GM18508 (cell line): ENCODE data around the gene BZW1.
A peak's percentile ranks its signal among the peaks of the same experiment; 100 is the strongest.

Experiments
- ATAC-seq: cut with Tn5 transposase; IDR thresholded peaks from one replicate; pipeline ENCODE4 v1.9.1; 2021; ENCODE audit warnings: moderate number of reproducible peaks; ENCODE audit not compliant: insufficient read depth, unreplicated experiment

Gene BZW1

DNA sequence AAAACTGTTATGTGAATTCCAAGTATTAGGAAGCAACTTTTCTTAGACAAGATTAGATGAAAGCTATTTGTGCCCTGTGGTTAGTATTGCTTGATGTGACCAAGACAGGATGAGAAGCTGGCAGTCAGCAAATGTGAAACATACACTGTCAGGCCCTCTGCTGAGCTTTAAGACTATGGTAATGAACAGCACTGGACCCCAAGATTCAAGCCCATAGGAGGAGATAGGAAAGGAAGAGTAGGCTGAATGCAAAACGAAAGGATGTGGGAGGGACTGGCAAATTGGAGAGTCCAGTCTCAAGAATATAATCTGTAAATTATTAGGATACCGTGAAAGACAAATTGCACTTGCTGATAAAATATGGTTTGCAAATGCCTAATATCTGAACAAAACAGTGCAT is 16.4 kb downstream of the BZW1 start:
- no peak for ATAC-seq

DNA sequence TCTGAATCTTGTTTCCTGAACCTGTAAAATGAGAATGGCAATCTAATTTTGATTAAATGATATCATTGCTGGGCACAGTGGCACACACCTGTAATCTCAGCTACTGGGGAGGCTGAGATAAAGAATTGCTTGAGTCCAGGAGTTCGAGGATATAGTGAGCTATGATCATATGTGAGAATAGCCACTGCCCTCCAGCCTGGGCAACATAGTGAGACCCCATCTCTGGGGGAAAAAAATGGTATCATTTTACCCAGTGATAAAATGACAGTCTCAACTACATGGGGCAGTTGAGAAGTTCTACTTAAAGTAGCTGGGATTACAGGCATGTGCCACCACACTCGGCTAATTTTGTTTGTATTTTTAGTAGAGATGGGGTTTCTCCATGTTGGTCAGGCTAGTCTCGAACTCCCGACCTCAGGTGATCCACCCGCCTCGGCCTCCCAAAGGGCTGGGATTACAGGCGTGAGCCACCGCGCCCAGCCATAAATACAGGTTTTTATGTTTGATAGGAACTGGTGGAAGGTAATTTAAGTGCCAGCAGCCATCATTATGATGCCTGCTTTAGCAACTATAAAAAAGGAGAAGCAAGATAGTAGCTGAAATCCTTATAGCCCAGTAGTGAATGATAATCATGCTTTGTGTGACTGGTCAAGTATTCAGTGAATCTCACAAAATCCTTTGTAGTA is 17.0 kb downstream of the BZW1 start:
- ATAC-seq, result no peak

DNA sequence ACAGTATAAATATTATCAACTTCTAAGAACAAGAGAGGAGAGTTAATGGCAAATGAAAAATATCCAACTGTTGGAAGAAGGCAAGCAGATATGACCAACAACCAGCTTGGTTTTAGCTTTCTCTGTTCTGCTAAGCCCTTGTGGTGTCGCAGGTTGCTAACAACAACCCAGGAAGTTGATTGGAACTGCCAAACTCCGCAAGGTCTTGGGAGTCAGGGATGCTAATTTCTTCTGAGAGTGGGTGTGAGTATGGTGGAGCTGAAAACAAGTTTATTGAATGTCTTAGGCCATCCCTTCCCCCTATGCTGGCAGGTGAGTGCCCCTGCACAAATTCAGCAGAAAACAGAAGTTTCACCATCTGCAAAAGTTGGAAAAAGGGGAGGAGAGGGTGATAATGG is 17.5 kb downstream of the BZW1 start:
- ATAC-seq, result no peak

DNA sequence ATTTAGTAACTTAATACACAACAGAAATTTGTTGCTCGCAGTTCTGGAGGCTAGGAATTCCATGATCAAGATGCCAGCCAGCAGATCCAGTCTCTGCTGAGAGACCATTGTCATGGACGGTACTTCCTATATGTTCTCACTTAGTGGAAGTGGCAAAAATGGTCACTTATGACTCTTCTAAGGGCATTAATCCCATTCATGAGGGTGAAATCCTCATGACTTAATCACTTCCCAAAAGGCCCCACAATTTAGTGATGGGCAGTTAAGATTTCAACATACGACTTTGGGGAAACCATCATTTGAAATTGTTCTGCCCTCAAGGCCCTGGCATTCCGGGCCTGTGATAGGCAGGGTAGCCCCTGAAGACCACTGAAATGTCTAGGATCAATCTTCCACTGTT is 23.0 kb downstream of the BZW1 start:
- no peak for ATAC-seq

DNA sequence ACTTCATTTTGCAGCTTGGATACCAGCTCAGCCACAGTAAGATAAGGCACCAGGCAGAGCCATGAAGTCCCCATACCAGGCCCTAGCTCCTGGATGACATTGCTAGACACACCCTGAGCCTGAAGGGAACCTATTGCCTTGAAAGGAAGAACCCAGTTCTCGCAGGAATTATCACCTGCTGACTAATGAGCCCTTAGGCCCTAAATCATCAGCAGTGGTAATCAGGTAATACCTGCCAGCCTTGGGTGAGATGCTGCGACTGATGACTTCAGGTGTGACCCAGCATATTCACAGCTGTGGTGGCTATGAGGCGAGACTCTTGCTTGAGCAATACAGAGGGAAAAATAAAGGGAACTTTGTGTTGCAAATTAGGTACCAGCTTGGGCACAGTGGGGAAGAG is 27.8 kb downstream of the BZW1 start:
- ATAC-seq, result no peak

DNA sequence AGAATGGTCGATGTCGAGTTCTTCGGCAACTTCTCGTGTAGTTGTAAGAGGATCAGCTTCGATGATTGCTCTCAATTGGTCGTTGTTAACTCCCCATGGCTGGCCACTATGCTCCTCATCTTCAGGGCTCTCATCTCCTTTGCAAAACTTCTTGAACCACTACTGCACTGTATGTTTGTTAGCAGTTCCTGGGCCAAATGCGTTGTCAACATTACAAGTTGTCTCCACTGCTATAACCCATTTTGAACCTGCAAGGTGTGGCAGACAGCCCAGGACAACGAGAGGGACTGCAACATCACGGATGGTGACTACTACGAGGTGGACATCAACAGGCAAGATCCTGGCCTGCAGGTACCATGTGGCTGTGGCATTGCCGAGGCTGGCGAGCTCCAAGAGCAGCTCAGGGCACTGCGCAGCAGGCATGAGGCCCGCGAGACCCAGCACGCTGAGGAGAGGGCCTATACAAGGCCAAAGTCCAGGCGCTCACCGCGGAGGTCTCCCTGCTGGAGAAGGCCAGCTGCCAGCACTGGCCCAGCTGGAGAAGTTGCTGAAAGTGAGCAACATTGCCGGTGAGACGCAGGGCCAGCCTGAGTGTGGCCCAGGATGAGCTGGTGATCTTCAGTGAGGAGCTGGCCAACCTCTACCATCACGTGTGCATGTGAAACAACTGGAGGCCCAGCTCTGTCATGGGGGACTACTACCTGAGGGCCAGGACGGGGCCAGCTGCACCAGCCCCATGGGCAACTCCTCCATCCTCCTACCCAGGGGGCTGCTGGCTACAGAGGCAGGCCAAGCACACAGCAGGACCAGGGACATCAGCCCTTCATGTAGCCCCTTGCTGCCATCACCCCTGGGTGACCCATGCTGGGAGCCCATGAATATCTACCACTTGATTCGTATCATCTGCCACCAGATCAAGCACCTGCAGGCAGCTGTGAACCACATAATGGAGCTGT is 32.6 kb downstream of the BZW1 start:
- no peak for ATAC-seq

DNA sequence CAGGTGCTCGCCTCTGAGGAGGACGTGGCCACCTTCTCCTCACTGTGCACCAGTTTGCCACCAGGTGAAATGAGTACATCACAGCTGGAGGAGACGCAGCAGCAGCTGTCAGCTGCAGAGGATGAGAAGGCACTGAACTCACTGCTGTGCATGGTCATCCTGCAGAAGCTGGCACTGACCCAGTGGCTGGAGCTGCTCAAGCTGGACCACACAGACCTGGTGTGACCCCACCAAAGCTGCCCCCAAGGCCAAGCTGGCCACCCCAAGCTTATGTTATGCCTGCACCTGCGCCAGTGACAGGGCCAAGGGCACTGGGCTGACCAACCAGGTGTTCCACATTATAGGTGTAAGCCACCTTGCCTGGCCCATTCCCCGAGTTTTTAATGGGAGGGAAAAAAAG is 33.5 kb downstream of the BZW1 start:
- no peak for ATAC-seq

DNA sequence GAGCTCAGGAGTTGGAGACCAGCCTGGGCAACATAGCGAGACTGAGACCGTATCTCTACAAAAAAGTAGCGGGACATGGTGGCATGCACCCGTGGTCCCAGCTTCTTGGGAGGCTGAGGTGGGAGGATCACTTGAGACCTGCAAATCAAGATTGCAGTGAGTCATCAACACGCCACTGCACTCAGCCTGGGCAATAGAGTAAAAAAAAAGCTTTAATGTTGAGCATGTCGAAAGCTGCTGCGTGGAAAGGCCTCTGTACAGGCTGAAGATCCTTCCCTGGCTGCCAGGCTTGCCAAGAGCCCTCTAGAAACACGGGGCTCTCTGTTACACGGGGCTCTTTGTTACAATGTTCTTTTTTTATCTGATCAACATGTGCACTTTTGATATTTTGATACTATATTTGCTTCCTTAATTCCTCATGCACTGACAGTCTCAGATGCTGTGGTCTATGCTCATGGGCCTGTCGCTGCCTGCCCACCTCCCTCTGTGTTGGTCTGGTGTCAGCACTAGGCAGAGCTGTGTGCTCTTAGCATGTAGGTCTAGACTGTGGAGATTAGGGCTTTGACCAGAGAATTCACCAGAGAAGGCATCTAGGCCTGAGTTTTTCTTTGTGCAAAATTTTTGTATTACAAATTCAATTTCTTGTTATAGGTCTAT is 34.1 kb downstream of the BZW1 start:
- no peak for ATAC-seq

DNA sequence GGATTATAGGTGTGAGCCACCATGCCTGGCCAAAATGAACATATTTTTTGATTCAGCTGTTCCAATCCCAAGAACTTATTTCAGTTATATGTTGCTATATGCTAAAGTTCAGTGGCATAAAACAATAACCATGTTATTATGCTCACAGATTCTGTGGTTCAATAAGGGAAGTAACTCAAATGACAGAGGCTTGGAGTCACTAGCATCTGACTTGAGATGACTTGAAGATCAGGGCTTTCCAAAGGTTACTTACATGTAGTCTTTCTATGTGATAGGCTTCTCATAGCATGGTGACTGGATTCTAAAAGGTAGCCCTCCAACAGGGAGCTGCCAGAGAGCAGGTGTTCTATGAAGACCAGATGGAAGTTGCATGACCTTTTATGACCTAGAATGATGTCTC is 35.6 kb downstream of the BZW1 start:
- ATAC-seq, result no peak

DNA sequence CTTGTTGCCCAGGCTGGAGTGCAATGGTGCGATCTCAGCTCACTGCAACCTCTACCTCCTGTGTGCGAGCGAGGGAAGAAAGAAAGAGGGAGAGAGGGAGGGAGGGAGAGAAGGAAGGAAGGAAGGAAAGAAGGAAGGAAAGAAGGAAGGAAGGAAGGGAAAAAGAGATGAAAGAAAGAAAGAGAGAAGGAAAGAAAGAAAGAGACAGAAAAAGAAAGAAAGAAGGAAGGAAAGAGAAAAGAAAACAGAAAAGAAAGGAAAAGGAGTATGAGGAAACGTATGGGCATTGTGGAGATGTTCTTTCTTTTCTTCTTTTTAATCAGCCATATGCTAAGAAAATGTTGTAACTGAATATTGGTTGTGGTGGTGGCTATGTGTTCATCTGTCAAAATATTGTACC is 36.2 kb downstream of the BZW1 start:
- no peak for ATAC-seq

DNA sequence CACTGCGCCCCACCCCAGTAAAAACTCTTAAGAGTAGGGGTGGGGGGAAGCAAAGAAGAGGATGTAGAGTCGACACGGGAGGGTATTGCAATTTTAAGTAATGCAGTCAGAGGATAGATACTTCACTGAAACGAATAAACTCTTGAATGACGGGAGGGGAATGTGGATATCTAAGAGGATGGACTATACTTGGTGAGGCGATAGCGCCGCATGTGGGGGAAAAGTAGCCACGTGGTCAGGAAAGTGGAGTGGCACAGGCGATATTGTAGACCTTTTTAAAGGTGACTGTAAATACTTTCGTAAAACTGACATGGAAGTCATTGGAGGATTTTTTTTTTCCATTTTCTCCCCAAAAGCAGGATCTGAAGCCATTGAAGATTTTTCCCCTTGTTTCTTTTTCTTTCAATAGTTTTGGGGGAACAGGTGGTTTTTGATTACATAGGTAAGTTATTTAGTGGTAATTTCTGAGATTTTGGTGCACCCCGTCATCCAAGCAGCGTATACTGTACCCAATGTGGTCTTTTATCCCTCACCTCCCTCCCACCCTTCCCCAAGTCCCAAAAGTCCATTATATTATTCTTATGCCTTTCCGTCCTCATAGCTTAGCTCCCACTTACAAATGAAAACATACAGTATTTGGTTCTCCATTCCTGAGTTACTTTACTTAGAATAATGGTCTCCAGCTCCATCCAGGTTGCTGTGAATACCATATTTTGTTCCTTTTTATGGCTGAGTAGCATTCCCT is 39.0 kb downstream of the BZW1 start:
- no peak for ATAC-seq

DNA sequence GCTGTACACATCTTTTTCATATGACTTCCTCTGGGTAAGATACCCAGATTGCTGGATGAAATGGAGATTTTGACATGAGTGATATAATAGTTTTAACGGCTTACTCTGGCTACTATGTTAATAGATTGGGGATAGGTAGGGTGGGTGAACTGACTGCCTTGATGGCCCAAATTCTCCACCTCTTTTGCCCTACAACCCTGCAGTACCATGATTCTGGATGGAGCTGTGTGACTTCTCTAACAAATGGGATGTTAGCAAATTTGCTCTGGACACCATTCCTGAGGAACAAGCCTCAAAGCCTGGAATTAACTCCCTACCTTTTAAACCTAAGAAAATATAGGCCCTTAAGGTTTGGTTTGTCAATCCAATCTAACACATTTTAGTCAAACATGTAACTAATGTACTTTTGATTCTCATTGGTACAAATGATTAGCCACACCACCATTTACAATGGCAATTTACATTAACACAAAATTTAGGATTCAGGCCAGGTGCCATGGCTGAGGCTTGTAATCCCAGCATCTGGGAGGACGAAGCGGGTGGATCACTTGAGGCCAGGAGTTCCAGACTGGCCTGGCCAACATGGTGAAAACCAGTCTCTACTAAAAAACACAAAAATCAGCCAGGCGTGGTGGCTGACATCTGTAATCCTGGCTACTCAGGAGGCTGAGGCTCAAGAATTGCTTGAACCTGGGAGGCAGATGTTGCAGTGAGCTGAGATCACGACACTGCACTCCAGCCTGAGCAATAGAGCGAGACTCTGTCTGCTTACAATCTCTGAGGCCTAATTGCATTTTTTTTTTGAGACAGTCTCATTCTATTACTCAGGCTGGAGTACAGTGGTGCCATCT is 39.9 kb downstream of the BZW1 start:
- ATAC-seq, result no peak

DNA sequence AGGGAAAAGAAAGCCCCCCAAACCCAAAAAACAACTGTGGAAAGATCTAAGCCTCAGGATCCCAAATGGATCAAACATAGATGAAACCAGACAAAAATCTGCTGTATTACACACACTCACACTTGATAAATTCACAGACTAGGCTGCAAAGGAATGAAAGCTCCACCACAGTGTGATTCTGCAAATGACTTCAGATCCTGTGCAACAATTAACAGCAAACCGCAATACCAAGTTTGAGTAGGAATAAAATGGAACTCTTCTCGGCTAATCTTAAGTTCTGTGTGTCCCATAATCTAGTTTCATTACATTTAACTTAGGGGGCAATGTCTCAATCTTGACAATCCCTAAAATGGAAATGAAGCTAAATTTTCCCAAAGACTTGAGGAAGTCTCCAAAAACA is 40.9 kb downstream of the BZW1 start:
- ATAC-seq, result no peak

DNA sequence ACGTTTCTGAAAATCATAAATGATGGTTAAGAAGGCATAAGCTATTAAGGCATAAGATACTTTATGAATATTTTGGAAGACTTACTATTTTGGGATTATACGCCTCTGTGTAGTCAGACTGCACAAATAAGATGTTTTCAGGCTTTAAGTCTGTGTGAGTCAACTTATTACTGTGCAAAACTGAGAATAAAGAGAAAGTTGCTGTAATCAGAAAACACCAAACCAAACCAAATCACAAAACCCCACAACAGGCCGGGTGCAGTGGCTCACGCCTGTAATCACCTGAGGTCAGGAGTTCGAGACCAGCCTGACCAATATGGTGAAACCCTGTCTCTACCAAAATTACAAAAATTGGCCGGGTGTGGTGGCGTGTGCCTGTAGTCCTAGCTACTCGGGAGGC is 45.1 kb downstream of the BZW1 start:
- no peak for ATAC-seq

DNA sequence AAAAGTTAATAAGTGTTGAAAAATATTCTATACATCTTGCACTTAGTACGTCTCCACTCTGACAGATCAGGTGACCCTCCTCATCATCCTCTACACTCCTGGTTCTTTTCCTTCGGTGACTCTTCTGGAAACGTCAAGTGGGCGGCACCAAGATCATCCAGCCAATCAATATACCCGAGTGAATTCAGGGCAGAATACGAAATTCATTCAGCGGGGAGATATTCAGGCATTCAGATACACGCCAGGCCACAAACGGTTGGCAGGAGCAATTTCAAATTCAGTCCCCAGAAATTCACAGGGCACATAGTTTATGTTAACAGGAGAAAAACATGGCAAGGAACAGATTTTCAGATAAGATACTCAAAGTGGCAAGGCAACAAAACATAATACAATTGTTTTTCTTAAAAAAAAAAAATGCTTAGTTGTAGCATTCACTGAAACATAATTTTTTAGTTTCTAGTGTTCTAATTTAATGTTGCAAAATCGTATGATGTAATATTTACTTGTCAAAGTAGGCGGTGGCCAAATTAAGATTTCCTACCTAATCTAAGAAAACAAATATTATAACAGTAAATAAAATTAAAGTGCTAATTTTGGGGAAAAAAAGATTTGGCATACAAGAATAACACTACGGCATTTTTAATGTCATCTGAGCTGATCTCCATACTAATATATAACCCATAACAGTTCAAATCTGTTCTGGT is 48.5 kb downstream of the BZW1 start:
- no peak for ATAC-seq

DNA sequence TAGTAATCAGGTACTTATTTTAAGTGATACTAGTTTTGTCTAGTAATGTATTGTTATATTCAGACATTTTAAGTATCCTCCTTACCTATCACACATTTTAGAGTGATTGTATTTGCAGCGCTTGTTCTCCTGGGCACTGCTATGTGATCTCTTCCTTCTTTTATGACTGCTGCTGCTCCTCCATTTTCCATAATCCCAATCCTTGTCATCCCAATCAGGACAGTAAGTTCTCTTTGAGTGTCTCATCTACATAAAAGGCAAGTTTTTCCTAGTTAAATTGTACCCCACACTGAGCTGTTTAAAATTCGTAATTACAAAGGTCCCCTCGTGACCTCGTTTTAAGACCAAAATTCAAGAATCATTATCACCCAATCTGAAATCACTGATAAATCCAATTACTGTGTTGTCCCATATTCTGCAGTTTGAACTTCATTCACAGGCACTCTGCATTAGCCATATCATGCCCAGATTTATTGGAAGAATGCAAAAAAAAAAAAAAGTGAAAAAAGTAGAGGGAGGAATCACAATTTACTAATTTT is 50.0 kb downstream of the BZW1 start:
- ATAC-seq, result no peak

DNA sequence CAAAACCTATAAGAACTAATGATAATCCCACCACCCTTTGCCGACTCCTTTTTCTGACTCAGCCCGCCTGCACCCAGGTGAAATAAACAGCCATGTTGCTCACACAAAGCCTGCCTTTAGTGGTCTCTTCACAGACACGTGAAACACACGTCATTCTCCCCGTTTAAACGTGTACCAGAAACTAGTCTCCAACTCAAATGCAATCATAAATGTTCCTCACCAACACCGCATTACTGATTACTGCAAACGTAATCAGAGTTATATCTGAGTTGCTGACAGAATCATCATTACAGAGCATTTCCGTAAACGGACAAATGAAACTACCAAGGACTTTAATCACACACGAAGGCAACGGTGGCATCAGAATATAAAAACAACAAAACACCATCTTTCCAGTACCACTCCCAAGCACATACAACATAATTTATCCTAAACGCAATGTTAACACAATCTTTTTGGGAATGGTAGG is 50.9 kb downstream of the BZW1 start:
- no peak for ATAC-seq

DNA sequence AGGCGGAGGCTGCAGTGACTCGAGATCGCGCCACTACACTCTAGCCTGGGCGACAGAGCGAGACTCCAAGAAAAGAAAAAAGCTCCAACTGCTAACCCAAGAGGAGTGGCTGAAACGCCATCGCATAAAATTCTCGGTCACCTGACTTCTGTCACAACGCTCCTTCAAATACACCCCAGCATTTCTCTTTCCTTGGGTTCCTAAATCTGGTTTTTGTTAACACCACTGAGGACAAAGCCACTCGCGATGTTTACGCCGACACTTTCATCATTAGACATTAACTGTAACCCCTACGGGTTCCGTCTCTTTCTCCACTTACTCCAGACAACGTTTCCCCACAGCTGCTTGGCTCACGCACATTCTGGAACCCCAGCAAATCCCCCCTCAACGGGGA is 52.1 kb downstream of the BZW1 start:
- peak; percentile 5 for ATAC-seq
